Body of pancreas (tissue), 4 donors: ENCODE results near the gene PKD1L1.

Source experiments
- CTCF ChIP-seq, 7 experiments: fragments of 450-650 bp in 4 of 7; fragments of 200-600 bp in 3 of 7; sonication (generic) in 3 of 7; IDR thresholded peaks; one replicate each; pipeline ENCODE4 v1.5.1; 2016 to 2019; ENCODE audit warnings: antibody characterized with exemption in 7 of 7
- POLR2A ChIP-seq, 3 donors: fragments of 450-650 bp; IDR thresholded peaks; one replicate each; pipeline ENCODE4 v1.6.1; 2016; ENCODE audit warnings: antibody characterized with exemption in 3 of 3, mild to moderate bottlenecking in 2 of 3

GRCh38 chr7:47826754-47827153 lies 121.5 kb downstream of the PKD1L1 start:
- no peak for TF ChIP-seq CTCF (IDR thresholded peaks at IDR 0.05)
- TF ChIP-seq POLR2A (IDR thresholded peaks at IDR 0.05): no peak
